Uterine smooth muscle cell (primary cell): ENCODE measurements around the gene IAPP. TPM values are rescaled to one million over a fixed set of nuclear protein-coding genes. Genes with fewer than 3 reads are reported as not detected.

Experiments
- total RNA-seq: library from RNA; depleted of rRNA; stranded (reverse); fragments of >200 nt; gene quantifications from 2 replicates; pipeline ENCODE4 v1.2.3, GENCODE V29; 2014

Gene IAPP
- not detected in 2 replicates for total RNA-seq

DNA sequence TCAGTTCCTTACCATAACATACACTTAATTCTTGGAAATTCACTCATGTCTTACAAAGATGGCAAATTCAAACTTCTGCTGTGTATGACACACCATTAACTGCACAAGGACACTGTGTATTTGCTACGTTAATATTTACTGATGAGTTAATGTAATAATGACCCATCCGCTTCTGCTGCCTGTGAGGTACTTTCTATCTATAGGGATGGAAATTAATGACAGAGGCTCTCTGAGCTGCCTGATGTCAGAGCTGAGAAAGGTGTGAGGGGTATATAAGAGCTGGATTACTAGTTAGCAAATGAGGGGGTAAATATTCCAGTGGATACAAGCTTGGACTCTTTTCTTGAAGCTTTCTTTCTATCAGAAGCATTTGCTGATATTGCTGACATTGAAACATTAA lies at the start of gene IAPP:
IAPP (plus strand) TSS at position 301 of the 400 bp plus-strand sequence. CDS start 450 bp downstream, outside the sequence.

DNA sequence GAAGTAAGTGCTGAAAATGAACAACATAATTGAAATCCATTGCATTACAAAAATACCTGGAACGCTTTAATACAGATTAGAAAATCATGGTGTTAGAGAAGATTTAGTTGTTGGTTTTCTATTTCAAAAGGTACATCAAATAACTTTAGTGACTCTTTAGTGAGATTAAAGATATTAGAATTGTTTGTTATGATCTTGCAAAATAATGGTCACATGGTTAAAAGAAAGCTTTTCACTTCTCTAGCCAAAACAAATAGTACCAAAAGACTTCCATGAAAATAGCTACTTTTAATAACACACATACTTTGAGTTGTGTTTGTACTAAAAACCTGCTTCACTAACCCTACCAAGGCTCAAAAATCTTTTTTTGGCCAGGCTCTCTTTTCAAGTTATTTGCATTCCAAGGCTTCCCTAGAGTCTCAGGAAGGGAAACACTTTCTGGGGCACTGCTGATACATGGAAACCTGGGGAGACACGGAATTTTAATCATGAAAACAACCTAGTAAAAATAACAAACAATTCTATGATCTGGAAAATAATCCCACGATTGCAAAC lies 37.9 kb upstream of the IAPP start, which contains the start of gene SLCO1A2:
SLCO1A2 (minus strand) TSS at position 147 of the 555 bp plus-strand sequence. CDS start 270 bp downstream, outside the sequence.

Other genes starting within 250 kb of the IAPP start
- not detected in 2 replicates for gene SLCO1B1, start 241.7 kb upstream of the IAPP start, total RNA-seq
- gene SLCO1A2, start 38.0 kb upstream of the IAPP start, total RNA-seq, result not detected in 2 replicates
- gene PYROXD1, start 64.8 kb downstream of the IAPP start, total RNA-seq, result 16.2 and 19.8 TPM in 2 replicates
- gene RECQL, start 128.7 kb downstream of the IAPP start, total RNA-seq, result 107 and 230 TPM in 2 replicates
- 71.7 and 82.7 TPM in 2 replicates for gene GOLT1B, start 128.9 kb downstream of the IAPP start, total RNA-seq
- gene SPX, start 153.4 kb downstream of the IAPP start, total RNA-seq, result 0.25 and 0.77 TPM in 2 replicates
- gene GYS2, start 231.9 kb downstream of the IAPP start, total RNA-seq, result not detected in 2 replicates